K562 (cell line): ENCODE results near the gene GABRE.

Experiments
- HNRNPUL1 ChIP-seq: fragments of 200-400 bp; formaldehyde crosslinking; IDR thresholded peaks from 2 replicates; pipeline ENCODE4 v1.6.1; 2017; ENCODE audit warnings: low read length
- MYC ChIP-seq, 2 experiments: fragments of 250-450 bp in 1 of 2; sonication (Bioruptor Pico) in 1 of 2; IDR thresholded peaks; 2 replicates each; pipeline versions ENCODE4 v1.5.1 to v1.6.1; 2012 to 2021; ENCODE audit warnings: low read depth in 2 of 2, borderline replicate concordance in 1 of 2, improper control_type of control experiment in 1 of 2, low read length in 1 of 2, mild to moderate bottlenecking in 1 of 2, moderate library complexity in 1 of 2
- NFRKB ChIP-seq: fragments of 450-650 bp; IDR thresholded peaks from 2 replicates; pipeline ENCODE4 v1.6.1; 2016; ENCODE audit warnings: low read depth
- POLR2AphosphoS5 ChIP-seq: IDR thresholded peaks from 2 replicates; pipeline ENCODE4 v1.6.1; 2011; ENCODE audit warnings: mild to moderate bottlenecking, low read depth, low read length, moderate library complexity; ENCODE audit not compliant: control insufficient read depth, insufficient read depth
- PRDM10 ChIP-seq: fragments of 450-650 bp; IDR thresholded peaks from 2 replicates; pipeline ENCODE4 v1.6.1; 2018; ENCODE audit not compliant: partially characterized antibody
- RFX5 ChIP-seq: IDR thresholded peaks from 2 replicates; pipeline ENCODE4 v1.6.1; 2011; ENCODE audit warnings: low read depth, mild to moderate bottlenecking, improper control_type of control experiment, low read length
- TCF7 ChIP-seq: sonication (generic); IDR thresholded peaks from 2 replicates; pipeline ENCODE4 v1.6.1; 2016; ENCODE audit warnings: antibody characterized with exemption, borderline replicate concordance
- ZBTB26 ChIP-seq: fragments of 450-650 bp; formaldehyde crosslinking; IDR thresholded peaks from 2 replicates; pipeline ENCODE4 v1.4.0; 2022; ENCODE audit warnings: missing genetic modification characterization
- TF ChIP-seq, protein P1 (sequence below): fragments of 150-350 bp; conservative IDR thresholded peaks from 2 replicates; pipeline ENCODE4 v1.6.1; 2014; ENCODE audit warnings: low read length

- TF ChIP-seq ZBTB26 (CRISPR knock-in tag) (no peak), POLR2AphosphoS5 (no peak), PRDM10 (peak; percentile 24), MYC (IDR thresholded peaks at IDR 0.05; ENCODE audit: low read depth, low read length) (no peak), MYC (CRISPR knock-in tag; IDR thresholded peaks at IDR 0.05; ENCODE audit: borderline replicate concordance, low read depth) (no peak), RFX5 (no peak), HNRNPUL1 (no peak), NFRKB (no peak), TCF7 (no peak)
- TF ChIP-seq, protein P1, sequence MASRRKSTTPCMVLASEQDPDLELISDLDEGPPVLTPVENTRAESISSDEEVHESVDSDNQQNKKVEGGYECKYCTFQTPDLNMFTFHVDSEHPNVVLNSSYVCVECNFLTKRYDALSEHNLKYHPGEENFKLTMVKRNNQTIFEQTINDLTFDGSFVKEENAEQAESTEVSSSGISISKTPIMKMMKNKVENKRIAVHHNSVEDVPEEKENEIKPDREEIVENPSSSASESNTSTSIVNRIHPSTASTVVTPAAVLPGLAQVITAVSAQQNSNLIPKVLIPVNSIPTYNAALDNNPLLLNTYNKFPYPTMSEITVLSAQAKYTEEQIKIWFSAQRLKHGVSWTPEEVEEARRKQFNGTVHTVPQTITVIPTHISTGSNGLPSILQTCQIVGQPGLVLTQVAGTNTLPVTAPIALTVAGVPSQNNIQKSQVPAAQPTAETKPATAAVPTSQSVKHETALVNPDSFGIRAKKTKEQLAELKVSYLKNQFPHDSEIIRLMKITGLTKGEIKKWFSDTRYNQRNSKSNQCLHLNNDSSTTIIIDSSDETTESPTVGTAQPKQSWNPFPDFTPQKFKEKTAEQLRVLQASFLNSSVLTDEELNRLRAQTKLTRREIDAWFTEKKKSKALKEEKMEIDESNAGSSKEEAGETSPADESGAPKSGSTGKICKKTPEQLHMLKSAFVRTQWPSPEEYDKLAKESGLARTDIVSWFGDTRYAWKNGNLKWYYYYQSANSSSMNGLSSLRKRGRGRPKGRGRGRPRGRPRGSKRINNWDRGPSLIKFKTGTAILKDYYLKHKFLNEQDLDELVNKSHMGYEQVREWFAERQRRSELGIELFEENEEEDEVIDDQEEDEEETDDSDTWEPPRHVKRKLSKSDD, result no peak
These were observed 11.5 kb upstream of the GABRE start for GRCh38 chrX:151985955-151986354.
